HepG2 (cell line): ENCODE results near the gene ARHGEF7.
"Not testable (repeated sequence)": the region's sequence is repeated elsewhere in the genome, so short reads cannot be mapped to it uniquely, and the experiment has no call there.

Experiments
- CBFB ChIP-seq: sonication (generic); formaldehyde crosslinking; IDR thresholded peaks from 2 replicates; pipeline ENCODE4 v1.4.0; 2020; ENCODE audit warnings: missing genetic modification reagents
- EZH2 ChIP-seq: conservative IDR thresholded peaks from 2 replicates; pipeline ENCODE4 v1.6.1; 2012; ENCODE audit warnings: mild to moderate bottlenecking, low read depth, low read length, moderate library complexity
- GABPB1 ChIP-seq: IDR thresholded peaks from 2 replicates; pipeline ENCODE4 v1.6.1; 2016; ENCODE audit warnings: mild to moderate bottlenecking, missing genetic modification reagents, moderate library complexity, missing compliant biosample characterization
- LBX2 ChIP-seq: sonication (generic); formaldehyde crosslinking; IDR thresholded peaks from 2 replicates; pipeline ENCODE4 v1.5.0; 2020; ENCODE audit warnings: missing genetic modification reagents, mild to moderate bottlenecking, borderline replicate concordance
- MXI1 ChIP-seq: IDR thresholded peaks from 3 replicates; pipeline ENCODE4 v1.6.1; 2012; ENCODE audit warnings: low read depth, low read length, inconsistent platforms, borderline replicate concordance
- MYC ChIP-seq: sonication (generic); formaldehyde crosslinking; IDR thresholded peaks from 2 replicates; pipeline ENCODE4 v1.9.0; 2021; ENCODE audit warnings: missing genetic modification reagents, borderline replicate concordance
- PAX8 ChIP-seq: sonication (generic); formaldehyde crosslinking; IDR thresholded peaks from 2 replicates; pipeline ENCODE4 v1.8.0; 2022; ENCODE audit warnings: mild to moderate bottlenecking, missing genetic modification reagents, borderline replicate concordance
- POLR2A ChIP-seq, 2 experiments: IDR thresholded peaks; 2 replicates each; pipeline ENCODE4 v1.6.1; 2011; ENCODE audit warnings: low read depth in 2 of 2, low read length in 2 of 2, mild to moderate bottlenecking in 1 of 2, moderate library complexity in 1 of 2; ENCODE audit not compliant: insufficient read depth in 1 of 2
- POLR2AphosphoS5 ChIP-seq: IDR thresholded peaks from 2 replicates; pipeline ENCODE4 v1.6.1; 2012; ENCODE audit warnings: low read depth, low read length
- PRDM15 ChIP-seq: sonication (generic); formaldehyde crosslinking; IDR thresholded peaks from 2 replicates; pipeline ENCODE4 v1.4.0; 2020; ENCODE audit warnings: missing genetic modification reagents
- ZBTB33 ChIP-seq: sonication (generic); formaldehyde crosslinking; IDR thresholded peaks from 2 replicates; pipeline ENCODE4 v1.4.0; 2020; ENCODE audit warnings: missing genetic modification reagents
- ZSCAN20 ChIP-seq: sonication (generic); formaldehyde crosslinking; IDR thresholded peaks from 2 replicates; pipeline ENCODE4 v1.4.0; 2020; ENCODE audit warnings: missing genetic modification reagents, mild to moderate bottlenecking, borderline replicate concordance
- ZSCAN30 ChIP-seq: sonication (generic); formaldehyde crosslinking; IDR thresholded peaks from 2 replicates; pipeline ENCODE4 v1.5.0; 2020; ENCODE audit warnings: mild to moderate bottlenecking, missing genetic modification reagents

DNA sequence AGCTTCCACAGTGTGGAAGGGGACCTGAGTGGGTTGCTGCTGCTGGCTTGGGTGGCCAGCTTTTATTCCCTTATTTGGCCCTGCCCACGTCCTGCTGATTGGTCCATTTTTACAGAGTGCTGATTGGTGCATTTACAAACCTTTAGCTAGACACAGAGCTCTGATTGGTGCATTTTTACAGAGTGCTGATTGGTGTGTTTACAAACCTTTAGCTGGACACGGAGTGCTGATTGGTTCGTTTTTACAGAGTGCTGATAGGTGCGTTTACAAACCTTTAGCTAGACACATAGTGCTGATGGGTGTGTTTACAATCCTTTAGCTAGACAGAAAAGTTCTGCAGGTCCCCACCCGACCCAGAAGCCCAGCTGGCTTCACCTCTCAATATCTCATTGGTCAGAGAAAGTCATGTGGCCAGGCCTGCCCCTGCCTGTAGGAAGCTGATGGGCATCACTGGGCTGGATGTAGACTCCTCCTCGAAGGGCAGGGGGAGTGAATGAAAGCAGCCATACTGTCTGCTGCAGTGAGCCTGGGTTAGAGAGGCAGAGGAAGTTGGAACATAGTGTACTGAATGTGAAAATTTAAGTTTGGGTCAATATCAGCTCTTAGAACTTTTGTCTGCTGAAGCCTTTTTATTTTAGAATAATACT lies 83.7 kb downstream of the ARHGEF7 start:
- not testable (repeated sequence) for TF ChIP-seq ZSCAN20 (CRISPR knock-in tag); MXI1; EZH2; POLR2AphosphoS5; MYC (CRISPR knock-in tag); POLR2A (IDR thresholded peaks at IDR 0.05; ENCODE audit: insufficient read depth in 1 of 2, low read depth in 2 of 2, low read length in 2 of 2); PAX8; CBFB (CRISPR knock-in tag); ZBTB33 (CRISPR knock-in tag); GABPB1 (CRISPR knock-in tag); PRDM15 (CRISPR knock-in tag); LBX2 (CRISPR knock-in tag); ZSCAN30 (CRISPR knock-in tag)
